Measurements from ENCODE around the gene HSDL1.

The HSDL1 gene

DNA sequence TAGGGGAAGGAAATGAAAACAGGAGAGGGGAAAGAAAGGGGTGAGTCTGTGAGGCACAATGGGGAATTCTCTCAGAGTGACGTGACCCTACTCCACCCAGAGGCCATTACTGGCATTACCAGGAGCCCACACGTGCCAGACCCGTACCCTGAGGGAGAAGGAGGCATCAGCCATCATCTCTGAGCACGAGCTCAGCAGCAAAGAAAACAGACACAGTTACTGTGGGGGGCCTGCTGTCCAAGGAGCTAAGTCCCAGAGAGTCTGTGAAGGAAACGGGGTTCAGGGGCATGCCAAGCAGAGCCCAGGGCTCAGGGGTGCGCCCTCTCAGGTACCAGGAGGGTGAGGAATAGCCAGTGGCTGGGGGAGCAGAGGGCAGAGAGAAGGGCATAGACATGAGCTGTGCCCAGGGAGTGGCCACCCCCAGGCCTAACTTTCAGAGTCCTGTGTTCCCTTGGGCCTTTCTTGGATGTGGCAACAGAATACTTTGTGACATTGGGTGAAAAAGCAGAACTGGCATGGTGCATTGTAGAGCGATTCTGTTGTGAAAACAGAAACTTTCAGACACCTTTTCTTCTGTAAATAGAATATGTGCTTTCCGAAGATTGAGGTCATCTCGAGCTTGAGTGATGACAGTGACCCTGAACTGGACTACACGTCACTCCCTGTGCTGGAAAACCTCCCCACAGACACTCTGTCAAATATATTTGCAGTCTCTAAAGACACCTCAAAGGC is 30.5 kb upstream of the HSDL1 start:
- H3K27ac ChIP-seq (ENCODE audit: low read length), result no peak overlapping the region
- 0 out of 2 replicates have a peak, but pooled peaks cover 2% of the 10 kb centered on the region for H3K4me1 ChIP-seq (ENCODE audit: low read length)
- peak overlapping the region; percentile 42 for H3K4me2 ChIP-seq (ENCODE audit: low read length)
- no peak overlapping the region for H2AFZ ChIP-seq (ENCODE audit: low read depth, low read length)
- no peaks in the 10 kb centered on the region for H4K20me1 ChIP-seq (ENCODE audit: insufficient read depth, low read length)
- no peaks in the 10 kb centered on the region for H3K79me2 ChIP-seq (ENCODE audit: low read length)
- TF ChIP-seq, protein P1, sequence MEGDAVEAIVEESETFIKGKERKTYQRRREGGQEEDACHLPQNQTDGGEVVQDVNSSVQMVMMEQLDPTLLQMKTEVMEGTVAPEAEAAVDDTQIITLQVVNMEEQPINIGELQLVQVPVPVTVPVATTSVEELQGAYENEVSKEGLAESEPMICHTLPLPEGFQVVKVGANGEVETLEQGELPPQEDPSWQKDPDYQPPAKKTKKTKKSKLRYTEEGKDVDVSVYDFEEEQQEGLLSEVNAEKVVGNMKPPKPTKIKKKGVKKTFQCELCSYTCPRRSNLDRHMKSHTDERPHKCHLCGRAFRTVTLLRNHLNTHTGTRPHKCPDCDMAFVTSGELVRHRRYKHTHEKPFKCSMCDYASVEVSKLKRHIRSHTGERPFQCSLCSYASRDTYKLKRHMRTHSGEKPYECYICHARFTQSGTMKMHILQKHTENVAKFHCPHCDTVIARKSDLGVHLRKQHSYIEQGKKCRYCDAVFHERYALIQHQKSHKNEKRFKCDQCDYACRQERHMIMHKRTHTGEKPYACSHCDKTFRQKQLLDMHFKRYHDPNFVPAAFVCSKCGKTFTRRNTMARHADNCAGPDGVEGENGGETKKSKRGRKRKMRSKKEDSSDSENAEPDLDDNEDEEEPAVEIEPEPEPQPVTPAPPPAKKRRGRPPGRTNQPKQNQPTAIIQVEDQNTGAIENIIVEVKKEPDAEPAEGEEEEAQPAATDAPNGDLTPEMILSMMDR (IDR thresholded peaks at IDR 0.05; ENCODE audit: low read depth, low read length), result peak; percentile 60
- no peak for TF ChIP-seq EZH2phosphoT487 (IDR thresholded peaks at IDR 0.05; ENCODE audit: low read depth)
- peaks cover 5% of the 10 kb centered on the region; the same call in 1 of the 2 replicates for H3K27me3 ChIP-seq (ENCODE audit: low read depth, low read length)
- no peak overlapping the region for H3K9ac ChIP-seq (ENCODE audit: low read length)
- H3K36me3 ChIP-seq (replicated peaks; ENCODE audit: low read depth, low read length), result no peaks in the 10 kb centered on the region
- H3K4me3 ChIP-seq (ENCODE audit: low read length), result peak overlapping the region; percentile 28; the same call in 1 of the 2 replicates
- H3K9me3 ChIP-seq (ENCODE audit: insufficient read depth, low read length), result no peaks in the 10 kb centered on the region

DNA sequence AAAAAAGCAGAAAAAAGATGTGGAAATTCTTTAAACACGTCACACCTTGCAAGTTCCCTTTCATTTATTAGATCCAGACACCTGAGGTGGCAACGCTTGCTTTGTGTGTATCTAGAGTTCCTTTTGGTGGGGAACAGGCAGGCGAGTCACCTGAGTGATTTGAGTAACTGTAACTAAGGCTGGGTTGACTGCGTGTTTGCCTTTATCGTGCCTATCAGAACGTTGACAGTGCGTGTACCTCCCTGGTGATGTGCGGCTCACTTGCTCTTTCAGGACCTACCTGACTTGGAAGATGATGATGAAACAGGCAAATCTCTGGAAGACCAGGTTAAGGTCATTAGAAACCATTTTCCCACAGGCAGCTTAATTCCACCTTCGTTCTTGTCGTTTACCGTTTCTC is 29.4 kb upstream of the HSDL1 start:
- Histone ChIP-seq H3K9ac (ENCODE audit: low read length) (no peak overlapping the region), H4K20me1 (ENCODE audit: insufficient read depth, low read length) (no peaks in the 10 kb centered on the region), H3K79me2 (ENCODE audit: low read length) (no peaks in the 10 kb centered on the region), H3K4me2 (ENCODE audit: low read length) (no peak overlapping the region), H3K27ac (ENCODE audit: low read length) (no peak overlapping the region), H3K9me3 (ENCODE audit: insufficient read depth, low read length) (no peaks in the 10 kb centered on the region), H3K27me3 (ENCODE audit: low read depth, low read length) (peaks cover 5% of the 10 kb centered on the region), H3K4me3 (ENCODE audit: low read length) (no peak overlapping the region), H3K4me1 (ENCODE audit: low read length) (0 out of 2 replicates have a peak, but pooled peaks cover 2% of the 10 kb centered on the region), H2AFZ (ENCODE audit: low read depth, low read length) (no peak overlapping the region), H3K36me3 (replicated peaks; ENCODE audit: low read depth, low read length) (no peaks in the 10 kb centered on the region)
- TF ChIP-seq, protein P1 (IDR thresholded peaks at IDR 0.05; ENCODE audit: low read depth, low read length), result no peak
- TF ChIP-seq EZH2phosphoT487 (IDR thresholded peaks at IDR 0.05; ENCODE audit: low read depth), result no peak

- Histone ChIP-seq H3K9me3 (ENCODE audit: insufficient read depth, low read length) (no peaks in the 10 kb centered on the region), H3K4me3 (ENCODE audit: low read length) (no peak overlapping the region), H2AFZ (ENCODE audit: low read depth, low read length) (no peak overlapping the region), H3K27me3 (ENCODE audit: low read depth, low read length) (peaks cover 28% of the 10 kb centered on the region), H3K36me3 (replicated peaks; ENCODE audit: low read depth, low read length) (no peaks in the 10 kb centered on the region), H3K27ac (ENCODE audit: low read length) (no peak overlapping the region), H3K9ac (ENCODE audit: low read length) (no peak overlapping the region), H3K4me2 (ENCODE audit: low read length) (no peak overlapping the region), H3K79me2 (ENCODE audit: low read length) (no peaks in the 10 kb centered on the region), H4K20me1 (ENCODE audit: insufficient read depth, low read length) (no peaks in the 10 kb centered on the region), H3K4me1 (ENCODE audit: low read length) (no peaks in the 10 kb centered on the region)
- no peak for TF ChIP-seq EZH2phosphoT487 (IDR thresholded peaks at IDR 0.05; ENCODE audit: low read depth)
- TF ChIP-seq, protein P1 (IDR thresholded peaks at IDR 0.05; ENCODE audit: low read depth, low read length), result no peak
These were observed 24.9 kb upstream of the HSDL1 start for GRCh38 chr16:84169765-84170310.

- TF ChIP-seq EZH2phosphoT487 (IDR thresholded peaks at IDR 0.05; ENCODE audit: low read depth), result no peak
- TF ChIP-seq, protein P1 (IDR thresholded peaks at IDR 0.05; ENCODE audit: low read depth, low read length), result no peak
These were observed 22.1 kb upstream of the HSDL1 start for GRCh38 chr16:84166796-84167695.

More at GRCh38 chr16:84166796-84167695, 22.1 kb upstream of the HSDL1 start:
- Histone ChIP-seq H3K27ac (ENCODE audit: low read length) (no peak overlapping the region), H3K36me3 (replicated peaks; ENCODE audit: low read depth, low read length) (no peaks in the 10 kb centered on the region), H3K9me3 (ENCODE audit: insufficient read depth, low read length) (no peaks in the 10 kb centered on the region), H3K27me3 (ENCODE audit: low read depth, low read length) (peaks cover 38% of the 10 kb centered on the region), H3K79me2 (ENCODE audit: low read length) (no peaks in the 10 kb centered on the region), H3K9ac (ENCODE audit: low read length) (no peak overlapping the region), H3K4me2 (ENCODE audit: low read length) (no peak overlapping the region), H3K4me3 (ENCODE audit: low read length) (no peak overlapping the region), H3K4me1 (ENCODE audit: low read length) (no peaks in the 10 kb centered on the region), H4K20me1 (ENCODE audit: insufficient read depth, low read length) (no peaks in the 10 kb centered on the region), H2AFZ (ENCODE audit: low read depth, low read length) (no peak overlapping the region)
